Panc1 (cell line): ENCODE results near the gene THOC7. TPM values are rescaled to one million over a fixed set of nuclear protein-coding genes. Genes with fewer than 3 reads are reported as not detected.

Experiments
- ATAC-seq: fragments of 200-7000 bp; cut with Tn5 transposase; 2 replicates; pipeline ENCODE4 v1.9.1; 2020; ENCODE audit warnings: mild to moderate bottlenecking, moderate library complexity
- BruUV-seq: library from RNA; stranded (reverse); fragments of 400-500 nt; replicated peaks from 2 replicates; lab custom pipeline; 2021; lab: Mats Ljungman, UMichigan
- CTCF ChIA-PET: fragments of 300-600 bp; sonication (Branson Sonifier 250); formaldehyde crosslinking; loops from one replicate; lab custom pipeline; 2022; ENCODE audit warnings: antibody characterized with exemption; lab: Charles Lee
- POLR2A ChIA-PET: fragments of 300-600 bp; sonication (Branson Sonifier 250); formaldehyde crosslinking; loops from one replicate; lab custom pipeline; 2022; ENCODE audit warnings: antibody characterized with exemption; lab: Charles Lee
- DNase-seq: peaks from one replicate; pipeline ENCODE4 v3.0.0-alpha.2; 2010; ENCODE audit warnings: low read depth, low spot score
- H3K27ac ChIP-seq: 2 replicates; pipeline ENCODE4 v1.5.1; 2011; ENCODE audit warnings: mild to moderate bottlenecking, low read length, inconsistent platforms
- H3K27me3 ChIP-seq: fragments of 200-500 bp; sonication (Bioruptor generic); 2 replicates; pipeline ENCODE4 v1.6.0; 2014; ENCODE audit warnings: low read length, inconsistent platforms; ENCODE audit not compliant: control insufficient read depth, insufficient read depth
- H3K36me3 ChIP-seq: fragments of 200-500 bp; sonication (Bioruptor generic); 2 replicates; pipeline ENCODE4 v1.5.1; 2014; ENCODE audit warnings: inconsistent platforms, mild to moderate bottlenecking, low read length, moderate library complexity; ENCODE audit not compliant: control insufficient read depth, insufficient read depth
- H3K4me1 ChIP-seq: 2 replicates; pipeline ENCODE4 v1.5.1; 2011; ENCODE audit warnings: inconsistent platforms, mild to moderate bottlenecking, low read length, moderate library complexity; ENCODE audit not compliant: control insufficient read depth, insufficient read depth
- H3K4me3 ChIP-seq, 2 experiments: 2 replicates each; pipeline ENCODE4 v1.5.1; 2011 to 2012; ENCODE audit warnings: low read depth in 2 of 2, low read length in 2 of 2, mild to moderate bottlenecking in 2 of 2, inconsistent platforms in 1 of 2, moderate library complexity in 1 of 2
- H3K9me3 ChIP-seq: fragments of 200-500 bp; sonication (Bioruptor generic); 2 replicates; pipeline ENCODE4 v1.5.1; 2014; ENCODE audit warnings: low read depth, mild to moderate bottlenecking, inconsistent platforms, low read length, moderate library complexity; ENCODE audit not compliant: control insufficient read depth, insufficient read depth
- CTCF ChIP-seq: fragments of 450-650 bp; IDR thresholded peaks from 2 replicates; pipeline ENCODE4 v1.5.1; 2017; ENCODE audit warnings: mild to moderate bottlenecking
- POLR2AphosphoS5 ChIP-seq: IDR thresholded peaks from 2 replicates; pipeline ENCODE4 v1.6.1; 2012; ENCODE audit warnings: mild to moderate bottlenecking, low read depth, low read length, moderate library complexity
- SIN3A ChIP-seq: IDR thresholded peaks from 2 replicates; pipeline ENCODE4 v1.6.1; 2012; ENCODE audit warnings: low read depth, mild to moderate bottlenecking, low read length, moderate library complexity, borderline replicate concordance; ENCODE audit not compliant: insufficient read depth
- TCF7L2 ChIP-seq: IDR thresholded peaks from 2 replicates; pipeline ENCODE4 v1.6.1; 2011; ENCODE audit warnings: mild to moderate bottlenecking, low read depth, low read length, inconsistent platforms
- in situ Hi-C: cut with HindIII; loops from 2 replicates; pipeline ENCODE4 v1.10.0; 2016; ENCODE audit warnings: low sequenced_read_pairs, low pct_unique_long_range_greater_than_20kb
- intact Hi-C: fragments of 100-400 bp; cut with micrococcal nuclease; formaldehyde crosslinking; loops from one replicate; pipeline ENCODE4 v1.10.0; 2022; ENCODE audit not compliant: unreplicated experiment
- total RNA-seq: library from RNA; stranded (reverse); gene quantifications from one replicate; pipeline ENCODE4 v1.2.1, GENCODE V29; 2021; ENCODE audit not compliant: unreplicated experiment
- TF ChIP-seq, protein P1 (sequence below), 2 experiments: IDR thresholded peaks; 2 replicates each; pipeline ENCODE4 v1.6.1; 2011 to 2012; ENCODE audit warnings: low read depth in 2 of 2, control low read depth in 1 of 2, low read length in 1 of 2, mild to moderate bottlenecking in 1 of 2, moderate library complexity in 1 of 2; ENCODE audit not compliant: insufficient read depth in 1 of 2

Gene THOC7
- total RNA-seq, 1 experiment from 2014 or later = 64.3 TPM

DNA sequence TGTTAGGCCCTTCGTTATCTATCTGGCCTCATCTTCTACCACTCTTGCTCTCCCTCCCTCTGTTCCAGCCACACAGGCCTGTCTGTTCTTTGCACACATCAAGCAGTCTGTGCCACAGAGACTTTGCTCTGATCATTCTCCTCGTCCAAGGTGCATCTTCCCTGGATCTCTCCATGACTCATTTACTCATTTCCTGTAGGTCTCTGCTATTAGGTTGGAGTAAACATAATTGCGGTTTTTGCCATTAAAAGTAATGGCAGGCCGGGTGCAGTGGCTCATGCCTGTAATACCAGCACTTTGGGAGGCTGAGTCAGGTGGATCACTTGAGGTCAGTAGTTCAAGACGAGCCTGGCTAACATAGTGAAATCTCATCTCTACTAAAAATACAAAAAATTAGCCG, 54.0 kb downstream of the THOC7 start:
- Histone ChIP-seq H3K4me3 (no peak overlapping the region), H3K4me1 (no peaks in the 10 kb centered on the region), H3K27ac (no peak overlapping the region), H3K9me3 (no peaks in the 10 kb centered on the region), H3K36me3 (no peaks in the 10 kb centered on the region), H3K27me3 (no peaks in the 10 kb centered on the region)
- in situ Hi-C loops (no loop called here), intact Hi-C loops (no loop called here)
- ChIA-PET POLR2A (no interaction called here), CTCF (no interaction called here)
- ATAC-seq (no peak), DNase-seq (no peak)
- TF ChIP-seq CTCF = no peak
- TF ChIP-seq TCF7L2 = no peak
- no peak for TF ChIP-seq SIN3A
- TF ChIP-seq, protein P1, sequence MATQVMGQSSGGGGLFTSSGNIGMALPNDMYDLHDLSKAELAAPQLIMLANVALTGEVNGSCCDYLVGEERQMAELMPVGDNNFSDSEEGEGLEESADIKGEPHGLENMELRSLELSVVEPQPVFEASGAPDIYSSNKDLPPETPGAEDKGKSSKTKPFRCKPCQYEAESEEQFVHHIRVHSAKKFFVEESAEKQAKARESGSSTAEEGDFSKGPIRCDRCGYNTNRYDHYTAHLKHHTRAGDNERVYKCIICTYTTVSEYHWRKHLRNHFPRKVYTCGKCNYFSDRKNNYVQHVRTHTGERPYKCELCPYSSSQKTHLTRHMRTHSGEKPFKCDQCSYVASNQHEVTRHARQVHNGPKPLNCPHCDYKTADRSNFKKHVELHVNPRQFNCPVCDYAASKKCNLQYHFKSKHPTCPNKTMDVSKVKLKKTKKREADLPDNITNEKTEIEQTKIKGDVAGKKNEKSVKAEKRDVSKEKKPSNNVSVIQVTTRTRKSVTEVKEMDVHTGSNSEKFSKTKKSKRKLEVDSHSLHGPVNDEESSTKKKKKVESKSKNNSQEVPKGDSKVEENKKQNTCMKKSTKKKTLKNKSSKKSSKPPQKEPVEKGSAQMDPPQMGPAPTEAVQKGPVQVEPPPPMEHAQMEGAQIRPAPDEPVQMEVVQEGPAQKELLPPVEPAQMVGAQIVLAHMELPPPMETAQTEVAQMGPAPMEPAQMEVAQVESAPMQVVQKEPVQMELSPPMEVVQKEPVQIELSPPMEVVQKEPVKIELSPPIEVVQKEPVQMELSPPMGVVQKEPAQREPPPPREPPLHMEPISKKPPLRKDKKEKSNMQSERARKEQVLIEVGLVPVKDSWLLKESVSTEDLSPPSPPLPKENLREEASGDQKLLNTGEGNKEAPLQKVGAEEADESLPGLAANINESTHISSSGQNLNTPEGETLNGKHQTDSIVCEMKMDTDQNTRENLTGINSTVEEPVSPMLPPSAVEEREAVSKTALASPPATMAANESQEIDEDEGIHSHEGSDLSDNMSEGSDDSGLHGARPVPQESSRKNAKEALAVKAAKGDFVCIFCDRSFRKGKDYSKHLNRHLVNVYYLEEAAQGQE (IDR thresholded peaks at IDR 0.05; ENCODE audit: insufficient read depth in 1 of 2, low read depth in 2 of 2, low read length in 1 of 2) = no peak
- TF ChIP-seq POLR2AphosphoS5 = no peak
- BruUV-seq = no TSS peak

DNA sequence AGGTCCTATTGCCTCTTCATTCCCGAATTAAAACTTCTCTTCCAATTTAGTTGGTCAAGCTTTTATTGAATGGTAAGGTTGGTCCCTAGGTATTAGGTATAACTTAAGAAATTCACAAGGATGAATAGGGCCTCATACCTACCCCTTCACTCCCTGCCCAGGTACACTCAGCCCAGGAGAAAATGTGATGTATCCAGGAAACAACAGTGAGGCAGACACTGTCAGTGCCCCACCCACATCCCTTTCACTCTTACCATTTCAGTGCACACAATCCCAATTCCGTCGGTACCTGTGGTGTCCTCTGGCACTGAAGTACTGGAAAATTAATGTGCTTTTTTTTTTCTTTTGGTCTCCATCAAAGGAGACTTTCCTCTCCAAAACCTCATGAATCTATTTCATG, 55.0 kb downstream of the THOC7 start:
- BruUV-seq = no TSS peak
- Histone ChIP-seq H3K4me1 (no peaks in the 10 kb centered on the region), H3K27me3 (no peaks in the 10 kb centered on the region), H3K4me3 (no peak overlapping the region), H3K27ac (no peak overlapping the region), H3K36me3 (no peaks in the 10 kb centered on the region), H3K9me3 (no peaks in the 10 kb centered on the region)
- intact Hi-C loops (no loop called here), in situ Hi-C loops (no loop called here)
- DNase-seq (no peak), ATAC-seq (no peak)
- TF ChIP-seq SIN3A (no peak), CTCF (no peak), TCF7L2 (no peak), POLR2AphosphoS5 (no peak)
- TF ChIP-seq, protein P1 (IDR thresholded peaks at IDR 0.05; ENCODE audit: insufficient read depth in 1 of 2, low read depth in 2 of 2, low read length in 1 of 2) = no peak
- POLR2A ChIA-PET = no interaction called here
- CTCF ChIA-PET = no interaction called here
